Measurements from ENCODE around the gene DEXI.
"Not testable (repeated sequence)": the region's sequence is repeated elsewhere in the genome, so short reads cannot be mapped to it uniquely, and the experiment has no call there.

DEXI gene

GRCh38 chr16:10926094-10926493, 16.2 kb downstream of the DEXI start:
- Histone ChIP-seq H3K36me3 (ENCODE audit: low read length) (no peaks in the 10 kb centered on the region), H3F3A (ENCODE audit: insufficient read depth) (no peaks in the 10 kb centered on the region), H3K9me2 (replicated peaks; ENCODE audit: insufficient read depth, low read length) (no peaks in the 10 kb centered on the region), H3K9ac (ENCODE audit: low read length) (no peak overlapping the region), H3K9me3 (ENCODE audit: insufficient read depth, low read length) (no peaks in the 10 kb centered on the region), H4K20me1 (ENCODE audit: low read depth, low read length) (no peaks in the 10 kb centered on the region), H3K79me2 (ENCODE audit: insufficient read depth, low read length) (no peaks in the 10 kb centered on the region), H3K27ac (ENCODE audit: low read depth, low read length) (no peak overlapping the region), H3K4me3 (ENCODE audit: insufficient read depth, low read length, poor library complexity, severe bottlenecking) (no peak overlapping the region), H2AFZ (ENCODE audit: low read depth, low read length, severe bottlenecking) (no peak overlapping the region), H3K4me2 (ENCODE audit: low read depth, low read length, poor library complexity, severe bottlenecking) (no peak overlapping the region), H3K27me3 (ENCODE audit: low read length) (no peaks in the 10 kb centered on the region)
- TF ChIP-seq EZH2phosphoT487 (conservative IDR thresholded peaks at IDR 0.05; ENCODE audit: low read length) (no peak), CTCF (IDR thresholded peaks at IDR 0.05; ENCODE audit: insufficient read depth, low read length, poor library complexity, severe bottlenecking) (no peak)

- not testable (repeated sequence) for H3K27me3 ChIP-seq (ENCODE audit: low read length); H3K9ac ChIP-seq (ENCODE audit: low read length); H3K4me3 ChIP-seq (ENCODE audit: insufficient read depth, low read length, poor library complexity, severe bottlenecking); H3K9me2 ChIP-seq (replicated peaks; ENCODE audit: insufficient read depth, low read length); H3K9me3 ChIP-seq (ENCODE audit: insufficient read depth, low read length); H3K36me3 ChIP-seq (ENCODE audit: low read length); H3K79me2 ChIP-seq (ENCODE audit: insufficient read depth, low read length); H2AFZ ChIP-seq (ENCODE audit: low read depth, low read length, severe bottlenecking); H3K27ac ChIP-seq (ENCODE audit: low read depth, low read length); H3K4me2 ChIP-seq (ENCODE audit: low read depth, low read length, poor library complexity, severe bottlenecking); H4K20me1 ChIP-seq (ENCODE audit: low read depth, low read length); H3F3A ChIP-seq (ENCODE audit: insufficient read depth)
Measured at GRCh38 chr16:10925285-10925684, 17.0 kb downstream of the DEXI start.

GRCh38 chr16:10923650-10924214, 18.5 kb downstream of the DEXI start:
- no peaks in the 10 kb centered on the region for H4K20me1 ChIP-seq (ENCODE audit: low read depth, low read length)
- no peaks in the 10 kb centered on the region for H3K9me3 ChIP-seq (ENCODE audit: insufficient read depth, low read length)
- H3K79me2 ChIP-seq (ENCODE audit: insufficient read depth, low read length), result no peaks in the 10 kb centered on the region
- no peak overlapping the region for H3K27ac ChIP-seq (ENCODE audit: low read depth, low read length)
- no peak overlapping the region for H3K9ac ChIP-seq (ENCODE audit: low read length)
- H3K9me2 ChIP-seq (replicated peaks; ENCODE audit: insufficient read depth, low read length), result no peaks in the 10 kb centered on the region
- TF ChIP-seq CTCF (IDR thresholded peaks at IDR 0.05; ENCODE audit: insufficient read depth, low read length, poor library complexity, severe bottlenecking) (no peak), EZH2phosphoT487 (conservative IDR thresholded peaks at IDR 0.05; ENCODE audit: low read length) (no peak)
- H3K36me3 ChIP-seq (ENCODE audit: low read length), result no peaks in the 10 kb centered on the region
- H2AFZ ChIP-seq (ENCODE audit: low read depth, low read length, severe bottlenecking), result no peak overlapping the region
- no peak overlapping the region for H3K4me2 ChIP-seq (ENCODE audit: low read depth, low read length, poor library complexity, severe bottlenecking)
- H3F3A ChIP-seq (ENCODE audit: insufficient read depth), result no peaks in the 10 kb centered on the region
- H3K27me3 ChIP-seq (ENCODE audit: low read length), result no peaks in the 10 kb centered on the region
- no peak overlapping the region for H3K4me3 ChIP-seq (ENCODE audit: insufficient read depth, low read length, poor library complexity, severe bottlenecking)

GRCh38 chr16:10923146-10923649, 19.1 kb downstream of the DEXI start:
- Histone ChIP-seq H2AFZ (ENCODE audit: low read depth, low read length, severe bottlenecking) (no peak overlapping the region), H3K27ac (ENCODE audit: low read depth, low read length) (no peak overlapping the region), H3K4me2 (ENCODE audit: low read depth, low read length, poor library complexity, severe bottlenecking) (no peak overlapping the region), H3K36me3 (ENCODE audit: low read length) (no peaks in the 10 kb centered on the region), H3K9me2 (replicated peaks; ENCODE audit: insufficient read depth, low read length) (no peaks in the 10 kb centered on the region), H3K9me3 (ENCODE audit: insufficient read depth, low read length) (no peaks in the 10 kb centered on the region), H3F3A (ENCODE audit: insufficient read depth) (no peaks in the 10 kb centered on the region), H3K9ac (ENCODE audit: low read length) (no peak overlapping the region), H3K4me3 (ENCODE audit: insufficient read depth, low read length, poor library complexity, severe bottlenecking) (no peak overlapping the region), H4K20me1 (ENCODE audit: low read depth, low read length) (no peaks in the 10 kb centered on the region), H3K27me3 (ENCODE audit: low read length) (no peaks in the 10 kb centered on the region), H3K79me2 (ENCODE audit: insufficient read depth, low read length) (no peaks in the 10 kb centered on the region)
- TF ChIP-seq EZH2phosphoT487 (conservative IDR thresholded peaks at IDR 0.05; ENCODE audit: low read length) (no peak), CTCF (IDR thresholded peaks at IDR 0.05; ENCODE audit: insufficient read depth, low read length, poor library complexity, severe bottlenecking) (no peak)
